ENCODE measurements around the gene IGF1R.

IGF1R gene

GRCh38 chr15:98648654-98649471 lies 524 bp downstream of the IGF1R start:
- peak in 1 of 4 experiments; percentile 38 for DNase-seq

GRCh38 chr15:98649472-98650416 lies 1.4 kb downstream of the IGF1R start:
- peak; percentile 16 to 48 (median 32) for DNase-seq

GRCh38 chr15:98650417-98651035 lies 2.2 kb downstream of the IGF1R start:
- DNase-seq, result peak; percentile 19 to 52 (median 42)

DNA sequence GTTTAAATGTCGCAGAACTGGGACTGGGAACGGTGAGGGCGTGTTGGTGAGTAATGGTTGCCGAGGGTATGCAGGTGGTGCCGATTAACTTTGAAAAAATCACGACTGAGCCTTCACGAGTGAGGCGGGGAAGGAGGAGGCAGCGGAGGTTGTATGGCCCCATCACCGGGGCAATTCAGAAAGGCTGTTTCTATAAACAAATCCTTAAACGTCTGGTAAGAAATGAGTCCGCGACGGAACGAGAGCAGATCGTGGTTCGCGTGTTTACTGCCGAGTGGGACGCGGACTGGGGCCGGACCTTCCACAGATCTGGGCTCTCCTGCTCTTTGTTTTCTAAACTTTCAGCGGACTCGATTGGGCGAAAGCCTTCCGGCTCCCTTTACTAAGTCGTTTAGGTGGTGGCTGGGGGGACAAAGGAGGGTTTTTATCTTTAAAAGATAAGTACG lies 2.7 kb downstream of the IGF1R start:
- DNase-seq, result peak in 1 of 4 experiments; percentile 26

GRCh38 chr15:98651581-98652220 lies 3.4 kb downstream of the IGF1R start:
- peak in 1 of 4 experiments; percentile 21 for DNase-seq

- no peak for DNase-seq
Observed at GRCh38 chr15:98653686-98654085, 5.3 kb downstream of the IGF1R start.

DNA sequence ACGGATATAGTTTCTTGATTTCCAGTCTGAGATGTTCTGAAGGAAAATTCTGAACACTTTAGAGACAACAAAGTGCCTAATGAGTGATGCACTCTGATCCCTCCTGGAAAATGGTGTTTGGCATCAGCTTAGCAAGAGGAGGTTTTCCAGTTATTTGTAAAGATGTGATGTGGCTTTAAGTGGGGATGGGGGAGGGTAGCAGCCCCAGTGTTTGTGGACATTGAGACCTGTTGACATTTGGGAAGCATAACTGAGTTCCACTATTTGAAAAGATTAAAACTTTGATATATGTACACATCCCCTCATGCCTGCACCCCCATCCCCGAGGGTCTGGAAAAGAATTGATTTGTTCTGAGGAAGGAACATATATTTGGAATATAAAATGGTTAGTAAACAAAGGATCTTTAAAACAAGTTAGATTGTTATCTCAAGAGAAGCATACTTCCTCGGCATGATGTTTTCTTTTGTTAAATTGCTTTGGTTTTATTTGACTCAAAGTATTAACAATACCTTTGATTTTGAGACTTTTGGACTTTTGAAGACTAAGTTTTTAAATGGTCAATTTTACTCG lies 6.5 kb downstream of the IGF1R start:
- no peak for DNase-seq

GRCh38 chr15:98655732-98656131 lies 7.4 kb downstream of the IGF1R start:
- DNase-seq, result no peak

GRCh38 chr15:98657721-98658120 lies 9.4 kb downstream of the IGF1R start:
- DNase-seq, result no peak

- no peak for DNase-seq
Observed at GRCh38 chr15:98658831-98659699, 10.7 kb downstream of the IGF1R start.

DNA sequence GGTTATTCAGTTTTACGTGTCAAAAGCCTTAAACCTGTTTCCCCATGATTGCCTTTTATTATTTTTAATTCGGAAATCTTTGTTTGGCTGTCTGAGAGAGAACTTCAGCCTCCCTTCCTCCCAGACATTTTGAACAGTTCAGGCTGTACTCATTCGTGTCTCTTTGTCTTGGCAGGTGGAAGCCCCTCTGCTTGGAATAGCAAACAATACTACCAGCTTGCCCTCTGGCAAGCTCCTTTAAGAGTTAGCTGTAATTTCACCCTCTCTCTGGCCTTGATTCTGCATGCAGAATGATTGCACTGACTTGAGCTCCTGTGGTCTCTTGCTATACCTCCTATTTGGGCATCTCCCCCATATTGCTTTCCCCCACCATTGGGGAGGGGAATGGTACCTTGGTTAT lies 11.7 kb downstream of the IGF1R start:
- DNase-seq, result no peak

GRCh38 chr15:98663045-98663444 lies 14.7 kb downstream of the IGF1R start:
- DNase-seq, result no peak

GRCh38 chr15:98663606-98664005 lies 15.3 kb downstream of the IGF1R start:
- no peak for DNase-seq

- no peak for DNase-seq
Observed at GRCh38 chr15:98666441-98666840, 18.1 kb downstream of the IGF1R start.

GRCh38 chr15:98666841-98667240 lies 18.5 kb downstream of the IGF1R start:
- DNase-seq, result no peak

DNA sequence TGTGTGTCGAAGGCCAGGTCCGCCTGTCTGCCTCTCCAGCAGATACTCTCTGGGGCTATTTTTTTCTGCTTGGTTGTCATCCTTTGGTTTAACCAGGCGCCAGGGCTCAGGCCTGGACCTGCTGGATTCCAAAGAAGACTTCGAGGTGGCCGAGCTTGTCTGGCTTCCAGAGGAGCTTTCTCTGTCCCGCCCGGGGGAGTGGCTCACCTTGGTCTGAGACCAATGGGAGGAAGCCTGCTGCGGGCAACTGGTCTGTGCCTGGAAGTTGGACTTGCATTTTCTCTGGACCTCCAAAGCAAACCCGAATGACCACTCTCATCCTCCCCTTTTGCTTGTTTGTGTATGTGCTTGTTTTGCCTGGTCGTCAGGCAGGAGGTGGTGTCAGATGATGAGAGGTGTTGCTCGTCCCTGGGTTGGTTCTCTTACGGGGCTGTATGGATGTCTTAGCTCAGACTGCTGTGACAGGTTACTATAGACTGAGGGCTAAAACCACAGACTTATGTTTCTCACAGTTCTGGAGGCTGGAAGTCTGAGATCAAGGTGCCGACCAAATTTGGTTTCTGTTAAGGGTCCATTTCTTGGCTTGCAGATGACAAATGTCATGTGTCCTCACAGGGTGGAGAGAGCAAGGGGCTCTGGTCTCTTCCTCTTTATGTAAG lies 19.3 kb downstream of the IGF1R start:
- no peak for DNase-seq

DNA sequence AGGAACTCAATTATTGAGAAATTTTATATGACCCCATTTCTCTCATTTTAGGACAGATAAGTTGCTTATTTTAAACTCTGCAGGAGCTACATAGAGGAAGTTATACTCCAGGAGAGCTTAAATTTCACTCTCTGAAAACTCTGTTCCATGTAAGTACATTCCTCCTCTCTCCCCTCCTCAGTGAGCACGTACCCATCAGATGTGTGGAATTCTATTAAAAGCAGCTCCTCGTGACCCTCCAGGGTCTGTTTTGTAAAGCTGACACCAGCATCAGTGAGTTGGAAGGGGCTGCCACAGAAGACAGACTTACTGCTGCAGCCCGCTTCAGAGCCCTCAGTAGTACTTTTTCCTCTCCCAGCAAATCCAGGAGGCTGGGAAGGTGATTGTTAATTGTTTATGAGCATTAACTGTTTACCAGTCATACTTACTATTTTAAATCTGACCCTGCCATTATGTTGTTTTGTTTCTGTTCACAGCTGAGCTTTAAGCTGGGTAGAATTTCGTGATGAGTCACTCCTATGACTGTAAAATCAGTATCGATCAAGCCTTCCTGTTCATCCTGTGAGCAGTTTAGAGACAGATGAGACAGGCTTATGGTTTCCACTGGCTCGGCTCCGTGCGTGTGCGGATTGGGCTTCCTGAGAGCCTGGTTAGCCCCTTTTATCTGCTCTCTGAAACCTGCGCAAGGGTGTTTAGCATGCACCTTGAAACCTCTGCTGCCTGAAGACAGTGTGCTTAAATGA lies 20.4 kb downstream of the IGF1R start:
- DNase-seq, result no peak

DNA sequence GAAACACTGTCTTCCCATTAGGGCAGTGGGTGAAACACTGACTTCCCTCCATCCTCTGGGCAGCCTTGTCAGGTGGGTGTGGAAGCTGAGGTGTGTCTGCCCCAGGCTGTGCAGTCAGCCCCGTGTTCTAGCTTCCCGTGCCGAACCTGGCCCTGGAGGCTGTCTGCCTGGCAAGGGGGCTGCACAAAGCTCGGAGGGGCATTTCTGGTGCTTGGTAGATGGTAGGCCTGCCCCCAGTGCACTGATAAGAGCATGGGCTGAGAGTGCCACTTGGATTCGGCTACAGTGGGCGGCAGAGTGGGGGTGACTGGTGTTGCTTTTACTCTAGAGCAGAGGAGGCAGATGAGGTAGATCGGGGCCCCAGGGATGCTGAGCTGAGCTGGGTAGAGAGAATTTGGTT lies 21.3 kb downstream of the IGF1R start:
- no peak for DNase-seq

DNA sequence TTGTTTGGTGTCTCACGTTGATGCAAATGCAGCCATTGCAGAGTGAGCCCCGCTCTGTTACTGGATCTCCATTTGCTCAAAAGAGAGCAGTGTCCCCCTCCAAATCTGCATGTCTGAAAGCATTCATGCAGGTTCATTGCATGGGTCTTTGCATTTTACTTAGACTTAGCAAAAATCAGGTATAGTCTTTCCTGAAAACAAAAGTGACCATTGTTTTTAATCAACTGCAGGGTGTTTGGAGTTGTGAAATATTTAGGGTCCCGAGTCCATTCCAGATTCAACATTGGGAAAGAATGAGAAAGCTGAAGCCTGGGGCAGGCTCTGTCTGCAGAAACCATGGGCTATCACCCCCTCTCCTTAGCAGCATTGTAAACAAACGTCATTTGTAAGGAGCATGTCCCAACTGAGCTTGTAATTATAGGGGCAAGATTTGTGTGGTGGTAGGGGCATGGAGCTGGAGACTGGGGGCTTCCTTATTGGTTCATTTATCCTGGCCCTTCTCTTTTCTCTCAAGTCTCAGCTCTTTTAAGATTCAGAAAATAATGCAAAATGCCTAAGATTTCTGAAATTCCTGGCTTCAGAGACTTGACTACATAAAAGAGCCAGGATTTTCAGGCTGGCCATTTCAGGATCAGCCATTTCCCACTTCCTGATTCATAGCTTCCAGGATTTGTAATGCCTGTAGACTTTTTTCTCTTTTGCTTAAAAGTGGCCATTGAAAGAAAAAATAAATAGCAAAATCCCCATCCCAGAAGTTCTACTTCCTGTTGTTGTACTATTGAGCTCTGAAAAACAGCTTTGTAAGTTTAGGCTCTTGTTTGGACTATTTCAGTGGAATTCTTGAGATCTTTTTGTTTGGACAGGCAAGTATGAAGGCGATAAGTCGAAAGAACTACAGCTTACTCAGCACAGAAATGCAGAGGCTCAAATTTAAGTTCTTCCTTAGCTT lies 23.0 kb downstream of the IGF1R start:
- no peak for DNase-seq
